Measurements from ENCODE around the gene PDE3B.

DNA sequence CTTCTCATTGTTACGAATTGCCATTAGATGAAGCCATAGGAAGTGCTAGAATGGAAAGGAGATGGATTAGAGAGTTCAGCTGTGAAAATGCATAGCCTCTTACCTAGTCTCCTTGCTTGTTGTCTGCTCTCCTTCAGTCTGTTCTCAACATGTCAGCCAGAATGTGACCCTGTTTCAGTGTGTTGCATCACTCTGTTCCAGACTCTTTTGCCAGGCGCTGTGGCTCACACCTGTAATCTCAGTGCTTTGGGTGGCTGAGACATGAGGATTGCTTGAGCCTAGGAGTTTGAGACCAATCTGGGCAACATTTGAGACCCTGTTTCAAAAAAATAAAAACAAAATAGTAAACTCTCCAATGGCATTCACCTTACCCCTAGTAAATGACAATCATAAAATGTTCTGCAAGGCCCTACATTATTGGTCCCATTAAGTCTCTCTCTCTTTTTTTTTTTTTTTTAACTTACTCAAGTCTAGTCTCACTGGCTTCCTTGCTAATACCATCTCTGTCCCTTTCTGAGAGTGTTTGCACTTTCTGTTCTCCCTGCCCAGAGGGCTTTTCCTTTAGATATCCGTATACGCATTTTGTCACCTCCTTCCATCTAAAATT is 209.1 kb downstream of the PDE3B start:
- no peak for TF ChIP-seq YY1 (IDR thresholded peaks at IDR 0.05; ENCODE audit: insufficient read depth, insufficient read length)
- no peak for TF ChIP-seq SUZ12 (IDR thresholded peaks at IDR 0.05; ENCODE audit: extremely low read depth, insufficient read depth, insufficient read length)
